Breast epithelium (tissue), 3 donors: ENCODE measurements around the gene D2HGDH.

Experiments used
- POLR2A ChIP-seq: fragments of 450-650 bp; IDR thresholded peaks from one replicate; pipeline ENCODE4 v1.6.1; 2016; ENCODE audit warnings: antibody characterized with exemption, mild to moderate bottlenecking, moderate library complexity
- POLR2AphosphoS5 ChIP-seq, 3 donors: sonication (generic); formaldehyde crosslinking; IDR thresholded peaks; one replicate each; pipeline ENCODE4 v1.6.1; 2017; ENCODE audit warnings: antibody characterized with exemption in 3 of 3
- TF ChIP-seq, protein P1 (sequence below), 3 donors: fragments of 450-650 bp; IDR thresholded peaks; one replicate each; pipeline ENCODE4 v1.5.1; 2016 to 2017; ENCODE audit warnings: antibody characterized with exemption in 3 of 3, mild to moderate bottlenecking in 3 of 3, moderate library complexity in 3 of 3

GRCh38 chr2:241739651-241740050, 5.2 kb downstream of the D2HGDH start:
- TF ChIP-seq POLR2A: no peak
- TF ChIP-seq, protein P1, sequence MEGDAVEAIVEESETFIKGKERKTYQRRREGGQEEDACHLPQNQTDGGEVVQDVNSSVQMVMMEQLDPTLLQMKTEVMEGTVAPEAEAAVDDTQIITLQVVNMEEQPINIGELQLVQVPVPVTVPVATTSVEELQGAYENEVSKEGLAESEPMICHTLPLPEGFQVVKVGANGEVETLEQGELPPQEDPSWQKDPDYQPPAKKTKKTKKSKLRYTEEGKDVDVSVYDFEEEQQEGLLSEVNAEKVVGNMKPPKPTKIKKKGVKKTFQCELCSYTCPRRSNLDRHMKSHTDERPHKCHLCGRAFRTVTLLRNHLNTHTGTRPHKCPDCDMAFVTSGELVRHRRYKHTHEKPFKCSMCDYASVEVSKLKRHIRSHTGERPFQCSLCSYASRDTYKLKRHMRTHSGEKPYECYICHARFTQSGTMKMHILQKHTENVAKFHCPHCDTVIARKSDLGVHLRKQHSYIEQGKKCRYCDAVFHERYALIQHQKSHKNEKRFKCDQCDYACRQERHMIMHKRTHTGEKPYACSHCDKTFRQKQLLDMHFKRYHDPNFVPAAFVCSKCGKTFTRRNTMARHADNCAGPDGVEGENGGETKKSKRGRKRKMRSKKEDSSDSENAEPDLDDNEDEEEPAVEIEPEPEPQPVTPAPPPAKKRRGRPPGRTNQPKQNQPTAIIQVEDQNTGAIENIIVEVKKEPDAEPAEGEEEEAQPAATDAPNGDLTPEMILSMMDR (IDR thresholded peaks at IDR 0.05): no peak
- TF ChIP-seq POLR2AphosphoS5 (IDR thresholded peaks at IDR 0.05): no peak
